Calu3 (cell line): ENCODE measurements around the gene GCDH. TPM values are rescaled to one million over a fixed set of nuclear protein-coding genes. Genes with fewer than 3 reads are reported as not detected.

Source experiments
- BruUV-seq: library from RNA; stranded (reverse); fragments of 400-500 nt; replicated peaks from 2 replicates; lab custom pipeline; 2021; lab: Mats Ljungman, UMichigan
- CTCF ChIA-PET: fragments of 300-600 bp; sonication (Branson Sonifier 250); formaldehyde crosslinking; loops from one replicate; lab custom pipeline; 2022; ENCODE audit warnings: antibody characterized with exemption; lab: Charles Lee
- DNase-seq: peaks from one replicate; pipeline ENCODE4 v3.0.0; 2022
- H3K27ac Mint-ChIP-seq: one replicate; pipeline ENCODE4 v1.8.0; 2022; ENCODE audit warnings: mixed read lengths; ENCODE audit not compliant: unreplicated experiment
- H3K27me3 Mint-ChIP-seq: one replicate; pipeline ENCODE4 v1.8.0; 2022; ENCODE audit warnings: mixed read lengths; ENCODE audit not compliant: unreplicated experiment
- H3K36me3 Mint-ChIP-seq: one replicate; pipeline ENCODE4 v1.8.0; 2022; ENCODE audit warnings: mild to moderate bottlenecking, moderate library complexity, mixed read lengths; ENCODE audit not compliant: insufficient read depth, unreplicated experiment
- H3K4me1 Mint-ChIP-seq: one replicate; pipeline ENCODE4 v1.8.0; 2022; ENCODE audit warnings: mild to moderate bottlenecking, low read depth, mixed read lengths; ENCODE audit not compliant: unreplicated experiment
- H3K4me3 Mint-ChIP-seq: one replicate; pipeline ENCODE4 v1.8.0; 2022; ENCODE audit warnings: mild to moderate bottlenecking, low read depth, moderate library complexity, mixed read lengths; ENCODE audit not compliant: unreplicated experiment
- H3K9me3 Mint-ChIP-seq: one replicate; pipeline ENCODE4 v1.8.0; 2022; ENCODE audit warnings: low read depth, mixed read lengths; ENCODE audit not compliant: unreplicated experiment
- CTCF ChIP-seq: fragments of 200-600 bp; IDR thresholded peaks from one replicate; pipeline ENCODE4 v1.8.0; 2022; ENCODE audit warnings: antibody characterized with exemption; ENCODE audit not compliant: unreplicated experiment
- intact Hi-C: fragments of 100-400 bp; cut with micrococcal nuclease; formaldehyde crosslinking; loops from one replicate; pipeline ENCODE4 v1.10.0; 2022; ENCODE audit not compliant: unreplicated experiment
- total RNA-seq: library from RNA; stranded (reverse); gene quantifications from 2 replicates; pipeline ENCODE4 v1.2.3, GENCODE V29; 2022

GCDH gene
- total RNA-seq, 1 experiment from 2014 or later = 23.6 TPM

- DNase-seq = peak; percentile 91
- CTCF ChIA-PET = interaction anchor here (0.7 to 1.2 kb wide), 3 partner anchors 10 to 269 kb away, joined by 3 to 4 read pairs (median 3); partner anchors contain the start of genes GCDH, IER2 and STX10
- peak within 1 kb of the TSS; percentile 73 for H3K4me3 Mint-ChIP-seq
- peaks cover 7% of the 10 kb centered on the region for H3K4me1 Mint-ChIP-seq
- peak within 1 kb of the TSS; percentile 74 for H3K27ac Mint-ChIP-seq
- peaks cover 8% of the 10 kb centered on the region for H3K27me3 Mint-ChIP-seq
- TF ChIP-seq CTCF = no peak
- peaks cover 3% of the 10 kb centered on the region for H3K9me3 Mint-ChIP-seq
- peaks cover 42% of the 10 kb centered on the region for H3K36me3 Mint-ChIP-seq
- intact Hi-C loops = no loop called here
- no TSS peak for BruUV-seq
These were observed 9.7 kb upstream of the GCDH start, which contains the start of gene DNASE2 for GRCh38 chr19:12881172-12881808. Gene DNASE2, minus strand, starts transcription at chr19:12881449. Its CDS starts 74 bp downstream, at chr19:12881375.

- Mint-ChIP-seq H3K36me3 (peaks cover 39% of the 10 kb centered on the region), H3K4me1 (peaks cover 7% of the 10 kb centered on the region), H3K4me3 (peak overlapping the region; percentile 73), H3K9me3 (peaks cover 3% of the 10 kb centered on the region), H3K27me3 (peaks cover 15% of the 10 kb centered on the region), H3K27ac (peak overlapping the region; percentile 74)
- CTCF ChIA-PET = no interaction called here
- no peak for DNase-seq
- intact Hi-C loops = no loop called here
- TF ChIP-seq CTCF = no peak
- BruUV-seq = no TSS peak
These were observed 8.4 kb upstream of the GCDH start for GRCh38 chr19:12882589-12882988.

GRCh38 chr19:12884202-12884601, 6.8 kb upstream of the GCDH start:
- H3K9me3 Mint-ChIP-seq = peaks cover 3% of the 10 kb centered on the region
- CTCF ChIA-PET = interaction anchor here (2.0 kb wide), 1 partner anchor 11 kb away, joined by 9 read pairs; no protein-coding TSS in a partner anchor
- no peak overlapping the region for H3K27ac Mint-ChIP-seq
- BruUV-seq = no TSS peak
- no peak for DNase-seq
- H3K4me3 Mint-ChIP-seq = no peak overlapping the region
- H3K36me3 Mint-ChIP-seq = peaks cover 30% of the 10 kb centered on the region
- peaks cover 7% of the 10 kb centered on the region for H3K4me1 Mint-ChIP-seq
- intact Hi-C loops = no loop called here
- H3K27me3 Mint-ChIP-seq = peaks cover 15% of the 10 kb centered on the region
- no peak for TF ChIP-seq CTCF

GRCh38 chr19:12884627-12884925, 6.4 kb upstream of the GCDH start:
- TF ChIP-seq CTCF = no peak
- peaks cover 30% of the 10 kb centered on the region for H3K36me3 Mint-ChIP-seq
- DNase-seq = no peak
- peaks cover 15% of the 10 kb centered on the region for H3K27me3 Mint-ChIP-seq
- CTCF ChIA-PET = interaction anchor here (0.5 to 2.0 kb wide), 4 partner anchors 11 to 273 kb away, joined by 3 to 9 read pairs (median 6); partner anchors contain the start of gene SYCE2
- peaks cover 7% of the 10 kb centered on the region for H3K4me1 Mint-ChIP-seq
- no TSS peak for BruUV-seq
- no peak overlapping the region for H3K4me3 Mint-ChIP-seq
- intact Hi-C loops = no loop called here
- H3K27ac Mint-ChIP-seq = no peak overlapping the region
- peaks cover 3% of the 10 kb centered on the region for H3K9me3 Mint-ChIP-seq
